Activated CD4-positive, alpha-beta T cell treated with anti-CD3 and anti-CD28 coated beads for 36 hours (primary cell): Measurements from ENCODE around the gene RTP2. TPM values are rescaled to one million over a fixed set of nuclear protein-coding genes. Genes with fewer than 3 reads are reported as not detected.

ENCODE experiments used
- ATAC-seq: fragments of 200-7000 bp; cut with Tn5 transposase; one replicate; pipeline ENCODE4 v1.10.0; 2021; ENCODE audit warnings: mild to moderate bottlenecking, moderate library complexity
- CTCF ChIA-PET: fragments of 350-600 bp; sonication (Branson Sonifier 250); formaldehyde crosslinking; loops from one replicate; lab custom pipeline; 2021; ENCODE audit warnings: antibody characterized with exemption; lab: Charles Lee
- POLR2A ChIA-PET: fragments of 350-600 bp; sonication (Branson Sonifier 250); formaldehyde crosslinking; loops from one replicate; lab custom pipeline; 2021; ENCODE audit warnings: antibody characterized with exemption, inconsistent platforms; lab: Charles Lee
- DNase-seq: peaks from one replicate; pipeline ENCODE4 v3.0.0-alpha.2; 2020
- H3K27ac Mint-ChIP-seq: one replicate; pipeline ENCODE4 v1.8.0; 2021; ENCODE audit warnings: mixed read lengths
- H3K27me3 Mint-ChIP-seq: one replicate; pipeline ENCODE4 v1.8.0; 2021; ENCODE audit warnings: mixed read lengths
- H3K36me3 Mint-ChIP-seq: one replicate; pipeline ENCODE4 v1.8.0; 2021; ENCODE audit warnings: low read depth, mixed read lengths
- H3K4me1 Mint-ChIP-seq: one replicate; pipeline ENCODE4 v1.8.0; 2021; ENCODE audit warnings: mixed read lengths
- H3K4me3 Mint-ChIP-seq: one replicate; pipeline ENCODE4 v1.8.0; 2021; ENCODE audit warnings: mild to moderate bottlenecking, moderate library complexity, mixed read lengths
- H3K9me3 Mint-ChIP-seq: one replicate; pipeline ENCODE4 v1.8.0; 2021; ENCODE audit warnings: low read depth, mixed read lengths
- intact Hi-C, 2 experiments: fragments of 100-400 bp; cut with DNase I in 1 of 2; cut with micrococcal nuclease in 1 of 2; formaldehyde crosslinking; loops; one replicate each; pipeline versions ENCODE4 v1.14.2 to v1.15.1; 2022 to 2024; cut with DNase I, micrococcal nuclease
- total RNA-seq, 2 experiments: library from RNA; stranded (reverse); gene quantifications; one replicate each; pipeline ENCODE4 v1.2.3, GENCODE V29; 2021

Gene RTP2
- total RNA-seq, 2 experiments from 2014 or later, result not detected

- DNase-seq, result peak; percentile 82
- intact Hi-C loops, result loop anchor here (1.0 to 2.0 kb wide), 6 partner anchors 432 to 1410 kb away; no protein-coding TSS in a partner anchor
- Mint-ChIP-seq H3K4me1 (peaks cover 47% of the 10 kb centered on the region), H3K4me3 (peak overlapping the region; percentile 91), H3K27ac (peak overlapping the region; percentile 99), H3K9me3 (no peaks in the 10 kb centered on the region), H3K27me3 (no peaks in the 10 kb centered on the region), H3K36me3 (peaks cover 24% of the 10 kb centered on the region)
- CTCF ChIA-PET, result interaction anchor here (0.5 to 7.8 kb wide), 74 partner anchors 8 to 1967 kb away, joined by 3 to 169 read pairs (median 4); partner anchors contain the start of gene LPP
- POLR2A ChIA-PET, result interaction anchor here (0.6 to 4.2 kb wide), 18 partner anchors 8 to 1303 kb away, joined by 3 to 29 read pairs (median 4); no protein-coding TSS in a partner anchor
- peak; percentile 25 for ATAC-seq
Observed at GRCh38 chr3:187738331-187739093, 36.2 kb upstream of the RTP2 start.

- Mint-ChIP-seq H3K27me3 (no peaks in the 10 kb centered on the region), H3K4me3 (peak overlapping the region; percentile 91), H3K27ac (peak overlapping the region; percentile 99), H3K36me3 (peaks cover 30% of the 10 kb centered on the region), H3K4me1 (peaks cover 47% of the 10 kb centered on the region), H3K9me3 (no peaks in the 10 kb centered on the region)
- ATAC-seq (no peak), DNase-seq (no peak)
- intact Hi-C loops, result loop anchor here (1.0 to 2.0 kb wide), 4 partner anchors 432 to 1410 kb away; no protein-coding TSS in a partner anchor
- ChIA-PET POLR2A (interaction anchor here (0.7 to 4.2 kb wide), 9 partner anchors 9 to 1177 kb away, joined by 3 to 29 read pairs (median 5); no protein-coding TSS in a partner anchor), CTCF (interaction anchor here (0.6 to 7.8 kb wide), 35 partner anchors 11 to 1410 kb away, joined by 3 to 169 read pairs (median 4); no protein-coding TSS in a partner anchor)
Observed at GRCh38 chr3:187738071-187738330, 35.6 kb upstream of the RTP2 start.

- ATAC-seq (peak; percentile 8), DNase-seq (peak; percentile 81)
- Mint-ChIP-seq H3K27ac (peak overlapping the region; percentile 99), H3K27me3 (no peaks in the 10 kb centered on the region), H3K4me1 (peaks cover 43% of the 10 kb centered on the region), H3K9me3 (no peaks in the 10 kb centered on the region), H3K36me3 (peaks cover 33% of the 10 kb centered on the region), H3K4me3 (peak overlapping the region; percentile 91)
- CTCF ChIA-PET, result interaction anchor here (0.6 to 7.8 kb wide), 29 partner anchors 10 to 1411 kb away, joined by 3 to 169 read pairs (median 4); no protein-coding TSS in a partner anchor
- intact Hi-C loops, result loop anchor here (1.0 to 2.0 kb wide), 4 partner anchors 433 to 1411 kb away; no protein-coding TSS in a partner anchor
- POLR2A ChIA-PET, result interaction anchor here (0.6 to 4.2 kb wide), 11 partner anchors 9 to 1178 kb away, joined by 3 to 29 read pairs (median 5); no protein-coding TSS in a partner anchor
Observed at GRCh38 chr3:187737368-187738070, 35.2 kb upstream of the RTP2 start.

GRCh38 chr3:187737006-187737367 lies 34.6 kb upstream of the RTP2 start:
- peak overlapping the region; percentile 99 for H3K27ac Mint-ChIP-seq
- CTCF ChIA-PET, result interaction anchor here (0.7 to 7.8 kb wide), 6 partner anchors 14 to 1217 kb away, joined by 3 to 169 read pairs (median 3); no protein-coding TSS in a partner anchor
- peaks cover 33% of the 10 kb centered on the region for H3K36me3 Mint-ChIP-seq
- H3K27me3 Mint-ChIP-seq, result no peaks in the 10 kb centered on the region
- no peak for DNase-seq
- no peaks in the 10 kb centered on the region for H3K9me3 Mint-ChIP-seq
- POLR2A ChIA-PET, result interaction anchor here (0.6 to 4.2 kb wide), 6 partner anchors 44 to 1104 kb away, joined by 3 to 29 read pairs (median 4); no protein-coding TSS in a partner anchor
- intact Hi-C loops, result no loop called here
- ATAC-seq, result no peak
- peaks cover 37% of the 10 kb centered on the region for H3K4me1 Mint-ChIP-seq
- H3K4me3 Mint-ChIP-seq, result peak overlapping the region; percentile 91

- Mint-ChIP-seq H3K36me3 (peaks cover 38% of the 10 kb centered on the region), H3K4me3 (peak overlapping the region; percentile 91), H3K27me3 (no peaks in the 10 kb centered on the region), H3K4me1 (peaks cover 33% of the 10 kb centered on the region), H3K27ac (peak overlapping the region; percentile 99), H3K9me3 (no peaks in the 10 kb centered on the region)
- DNase-seq, result peak; percentile 30
- CTCF ChIA-PET, result interaction anchor here (0.6 to 7.8 kb wide), 7 partner anchors 14 to 1837 kb away, joined by 3 to 169 read pairs (median 3); no protein-coding TSS in a partner anchor
- POLR2A ChIA-PET, result interaction anchor here (0.7 kb wide), 2 partner anchors 43 to 213 kb away, joined by 3 to 5 read pairs; no protein-coding TSS in a partner anchor
- ATAC-seq, result no peak
- intact Hi-C loops, result no loop called here
Observed at GRCh38 chr3:187736418-187736871, 34.1 kb upstream of the RTP2 start.

- DNase-seq (no peak), ATAC-seq (no peak)
- Mint-ChIP-seq H3K9me3 (no peaks in the 10 kb centered on the region), H3K36me3 (peaks cover 38% of the 10 kb centered on the region), H3K4me1 (peaks cover 31% of the 10 kb centered on the region), H3K27me3 (no peaks in the 10 kb centered on the region), H3K27ac (no peak overlapping the region), H3K4me3 (peak overlapping the region; percentile 91)
- ChIA-PET CTCF (interaction anchor here (1.0 to 7.8 kb wide), 4 partner anchors 21 to 1413 kb away, joined by 3 to 169 read pairs (median 3); no protein-coding TSS in a partner anchor), POLR2A (no interaction called here)
- intact Hi-C loops, result no loop called here
Observed at GRCh38 chr3:187735837-187736236, 33.5 kb upstream of the RTP2 start.

GRCh38 chr3:187735383-187735782 lies 33.0 kb upstream of the RTP2 start:
- DNase-seq, result no peak
- no peak for ATAC-seq
- intact Hi-C loops, result no loop called here
- peaks cover 27% of the 10 kb centered on the region for H3K4me1 Mint-ChIP-seq
- peaks cover 40% of the 10 kb centered on the region for H3K36me3 Mint-ChIP-seq
- no peak overlapping the region for H3K27ac Mint-ChIP-seq
- ChIA-PET CTCF (interaction anchor here (1.0 to 7.8 kb wide), 3 partner anchors 20 to 1413 kb away, joined by 3 to 169 read pairs (median 3); no protein-coding TSS in a partner anchor), POLR2A (no interaction called here)
- no peaks in the 10 kb centered on the region for H3K27me3 Mint-ChIP-seq
- H3K4me3 Mint-ChIP-seq, result no peak overlapping the region
- no peaks in the 10 kb centered on the region for H3K9me3 Mint-ChIP-seq

GRCh38 chr3:187734841-187735240 lies 32.5 kb upstream of the RTP2 start:
- peaks cover 43% of the 10 kb centered on the region for H3K36me3 Mint-ChIP-seq
- intact Hi-C loops, result no loop called here

GRCh38 chr3:187733371-187733770 lies 31.0 kb upstream of the RTP2 start:
- no peak overlapping the region for H3K27ac Mint-ChIP-seq
- no peaks in the 10 kb centered on the region for H3K9me3 Mint-ChIP-seq
- H3K4me3 Mint-ChIP-seq, result no peak overlapping the region
- ChIA-PET CTCF (interaction anchor here (1.0 to 1.1 kb wide), 2 partner anchors 1222 to 1309 kb away, joined by 3 read pairs; no protein-coding TSS in a partner anchor), POLR2A (no interaction called here)
- peaks cover 47% of the 10 kb centered on the region for H3K36me3 Mint-ChIP-seq
- H3K27me3 Mint-ChIP-seq, result no peaks in the 10 kb centered on the region
- DNase-seq (no peak), ATAC-seq (no peak)
- peaks cover 19% of the 10 kb centered on the region for H3K4me1 Mint-ChIP-seq
- intact Hi-C loops, result no loop called here

More at GRCh38 chr3:187734841-187735240, 32.5 kb upstream of the RTP2 start:
- ATAC-seq (no peak), DNase-seq (no peak)
- ChIA-PET CTCF (interaction anchor here (0.6 to 7.8 kb wide), 7 partner anchors 20 to 1414 kb away, joined by 3 to 169 read pairs (median 3); no protein-coding TSS in a partner anchor), POLR2A (interaction anchor here (0.7 kb wide), 1 partner anchor 1485 kb away, joined by 4 read pairs; no protein-coding TSS in a partner anchor)
- Mint-ChIP-seq H3K4me3 (no peak overlapping the region), H3K27me3 (no peaks in the 10 kb centered on the region), H3K9me3 (no peaks in the 10 kb centered on the region), H3K27ac (no peak overlapping the region), H3K4me1 (peaks cover 27% of the 10 kb centered on the region)

GRCh38 chr3:187729598-187729997 lies 27.2 kb upstream of the RTP2 start:
- POLR2A ChIA-PET, result no interaction called here
- H3K27me3 Mint-ChIP-seq, result no peaks in the 10 kb centered on the region
- ATAC-seq (no peak), DNase-seq (no peak)
- no peak overlapping the region for H3K27ac Mint-ChIP-seq
- CTCF ChIA-PET, result interaction anchor here (0.7 to 1.6 kb wide), 2 partner anchors 9 to 10 kb away, joined by 3 to 8 read pairs; no protein-coding TSS in a partner anchor
- H3K36me3 Mint-ChIP-seq, result peaks cover 68% of the 10 kb centered on the region
- H3K9me3 Mint-ChIP-seq, result no peaks in the 10 kb centered on the region
- H3K4me1 Mint-ChIP-seq, result no peaks in the 10 kb centered on the region
- H3K4me3 Mint-ChIP-seq, result no peak overlapping the region
- intact Hi-C loops, result no loop called here
